SU-DHL-6 (cell line): Measurements from ENCODE around the gene ELP1.

ENCODE experiments used
- H2AFZ ChIP-seq: fragments of 200-600 bp; sonication (generic); 2 replicates; pipeline ENCODE4 v1.6.1; 2014; ENCODE audit warnings: low read depth, mild to moderate bottlenecking, moderate library complexity, mixed read lengths, antibody characterized with exemption, low read length; ENCODE audit not compliant: severe bottlenecking
- H3F3A ChIP-seq: fragments of 200-600 bp; shearing (Covaris generic); 2 replicates; pipeline ENCODE4 v1.6.0; 2016; ENCODE audit warnings: antibody characterized with exemption, mild to moderate bottlenecking; ENCODE audit not compliant: insufficient read depth
- H3K27ac ChIP-seq: fragments of 200-600 bp; sonication (generic); 2 replicates; pipeline ENCODE4 v1.5.1; 2016; ENCODE audit warnings: low read depth, mild to moderate bottlenecking, low read length, moderate library complexity, mixed read lengths
- H3K27me3 ChIP-seq: fragments of 200-600 bp; sonication (generic), shearing (Covaris generic); 2 replicates; pipeline ENCODE4 v1.6.0; 2014; ENCODE audit warnings: mild to moderate bottlenecking, low read length
- H3K36me3 ChIP-seq: fragments of 200-600 bp; sonication (generic); 2 replicates; pipeline ENCODE4 v1.6.1; 2014; ENCODE audit warnings: mild to moderate bottlenecking, low read length, mixed read lengths
- H3K4me2 ChIP-seq: fragments of 300-600, 200-600 bp; shearing (Covaris generic), sonication (generic); 2 replicates; pipeline ENCODE4 v1.6.0; 2014; ENCODE audit warnings: low read length, low read depth, mild to moderate bottlenecking; ENCODE audit not compliant: poor library complexity, severe bottlenecking
- H3K4me3 ChIP-seq: fragments of 200-600 bp; sonication (generic); 2 replicates; pipeline ENCODE4 v1.5.1; 2014; ENCODE audit warnings: antibody characterized with exemption, low read length, mild to moderate bottlenecking, mixed read lengths; ENCODE audit not compliant: insufficient read depth, poor library complexity, severe bottlenecking
- H3K79me2 ChIP-seq: fragments of 200-600 bp; sonication (generic); 2 replicates; pipeline ENCODE4 v1.6.1; 2014; ENCODE audit warnings: mild to moderate bottlenecking, low read length, moderate library complexity; ENCODE audit not compliant: insufficient read depth
- H3K9ac ChIP-seq: fragments of 200-600 bp; sonication (generic); 2 replicates; pipeline ENCODE4 v1.7.0; 2014; ENCODE audit warnings: mild to moderate bottlenecking, low read length
- H3K9me2 ChIP-seq: fragments of 200-600 bp; sonication (generic); replicated peaks from 2 replicates; pipeline ENCODE4 v1.6.1; 2014; ENCODE audit warnings: low read length; ENCODE audit not compliant: insufficient read depth
- H3K9me3 ChIP-seq: fragments of 200-600 bp; sonication (generic); 2 replicates; pipeline ENCODE4 v1.6.1; 2014; ENCODE audit warnings: low read length, mixed read lengths; ENCODE audit not compliant: insufficient read depth
- H4K20me1 ChIP-seq: fragments of 200-600 bp; sonication (generic); 2 replicates; pipeline ENCODE4 v1.6.1; 2014; ENCODE audit warnings: low read depth, mild to moderate bottlenecking, antibody characterized with exemption, low read length, moderate library complexity, mixed read lengths
- CTCF ChIP-seq: fragments of 200-600 bp; sonication (generic); IDR thresholded peaks from one replicate; pipeline ENCODE4 v1.5.1; 2017; ENCODE audit warnings: antibody characterized with exemption, mild to moderate bottlenecking, low read length, moderate library complexity; ENCODE audit not compliant: insufficient read depth, poor library complexity, severe bottlenecking
- EZH2phosphoT487 ChIP-seq: fragments of 200-600 bp; sonication (generic), shearing (Covaris generic); conservative IDR thresholded peaks from 2 replicates; pipeline ENCODE4 v1.6.1; 2018; ENCODE audit warnings: mild to moderate bottlenecking, antibody characterized with exemption, low read length, moderate library complexity, mixed read lengths

Gene ELP1

GRCh38 chr9:108860354-108860753 is 73.6 kb downstream of the ELP1 start:
- H3K9ac ChIP-seq: no peak overlapping the region
- H3K36me3 ChIP-seq: no peaks in the 10 kb centered on the region
- H3K27ac ChIP-seq: no peak overlapping the region
- no peaks in the 10 kb centered on the region for H3K9me3 ChIP-seq
- H3F3A ChIP-seq: no peaks in the 10 kb centered on the region
- no peak for TF ChIP-seq EZH2phosphoT487
- no peak for TF ChIP-seq CTCF
- no peak overlapping the region for H3K4me3 ChIP-seq
- H3K79me2 ChIP-seq: no peaks in the 10 kb centered on the region
- no peaks in the 10 kb centered on the region for H4K20me1 ChIP-seq
- no peak overlapping the region for H3K4me2 ChIP-seq
- H2AFZ ChIP-seq: no peak overlapping the region
- no peaks in the 10 kb centered on the region for H3K27me3 ChIP-seq
- no peaks in the 10 kb centered on the region for H3K9me2 ChIP-seq

DNA sequence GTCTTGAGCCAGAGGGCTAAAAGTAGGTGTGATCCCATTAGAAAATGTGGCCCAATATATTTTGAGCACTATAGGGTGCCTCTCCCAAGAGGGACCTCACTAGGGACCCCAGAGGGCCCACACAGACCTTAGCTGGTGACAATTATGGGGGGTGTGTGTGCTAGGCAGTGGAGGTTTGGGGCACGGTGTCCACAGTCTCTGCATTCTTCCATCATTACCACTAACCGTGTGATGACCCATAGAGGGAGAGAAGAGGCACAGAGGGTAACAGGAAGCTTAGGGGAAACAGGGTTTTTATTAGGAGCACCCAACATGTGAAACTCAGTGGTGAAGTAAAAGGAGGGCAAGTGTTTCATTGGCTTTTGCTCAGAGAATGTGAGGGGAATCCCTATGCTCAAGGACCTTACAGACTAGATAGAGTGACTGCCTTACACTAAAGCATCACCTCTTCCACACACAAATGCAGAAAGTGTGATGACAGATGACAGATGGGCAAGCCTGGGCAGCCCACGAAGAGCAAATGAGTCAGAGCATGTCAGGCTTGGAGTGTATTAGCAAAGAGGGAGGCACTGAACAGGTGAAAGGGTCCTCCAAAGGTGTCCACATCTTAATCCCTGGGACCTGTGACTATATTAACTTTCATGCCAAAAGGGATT is 74.3 kb downstream of the ELP1 start:
- Histone ChIP-seq H3K36me3 (no peaks in the 10 kb centered on the region), H3K4me3 (no peak overlapping the region), H3K27me3 (no peaks in the 10 kb centered on the region), H3K27ac (no peak overlapping the region), H3K9me2 (no peaks in the 10 kb centered on the region), H3K79me2 (no peaks in the 10 kb centered on the region), H4K20me1 (no peaks in the 10 kb centered on the region), H3K9me3 (no peaks in the 10 kb centered on the region), H2AFZ (no peak overlapping the region), H3K4me2 (no peak overlapping the region), H3F3A (no peaks in the 10 kb centered on the region), H3K9ac (no peak overlapping the region)
- no peak for TF ChIP-seq EZH2phosphoT487
- no peak for TF ChIP-seq CTCF

- TF ChIP-seq EZH2phosphoT487: no peak
- no peak for TF ChIP-seq CTCF
- H3F3A ChIP-seq: no peaks in the 10 kb centered on the region
Observed at GRCh38 chr9:108857572-108857971, 76.4 kb downstream of the ELP1 start.

More at GRCh38 chr9:108857572-108857971, 76.4 kb downstream of the ELP1 start:
- H3K9ac ChIP-seq: no peak overlapping the region
- no peaks in the 10 kb centered on the region for H3K27me3 ChIP-seq
- no peaks in the 10 kb centered on the region for H3K9me3 ChIP-seq
- H4K20me1 ChIP-seq: no peaks in the 10 kb centered on the region
- no peak overlapping the region for H3K27ac ChIP-seq
- no peaks in the 10 kb centered on the region for H3K79me2 ChIP-seq
- H3K4me3 ChIP-seq: no peak overlapping the region
- no peak overlapping the region for H2AFZ ChIP-seq
- H3K36me3 ChIP-seq: no peaks in the 10 kb centered on the region
- H3K9me2 ChIP-seq: no peaks in the 10 kb centered on the region
- H3K4me2 ChIP-seq: no peak overlapping the region
